Myocyte (in vitro differentiated cells): ENCODE measurements around the gene HCN2. TPM values are rescaled to one million over a fixed set of nuclear protein-coding genes. Genes with fewer than 3 reads are reported as not detected.
"Not testable (repeated sequence)": the region's sequence is repeated elsewhere in the genome, so short reads cannot be mapped to it uniquely, and the experiment has no call there.

ENCODE experiments used
- DNase-seq: peaks from one replicate; pipeline ENCODE4 v3.0.0-alpha.2; 2012; ENCODE audit warnings: low read depth
- total RNA-seq: library from RNA; depleted of rRNA; stranded (reverse); fragments of >200 nt; gene quantifications from 2 replicates; pipeline ENCODE4 v1.2.3, GENCODE V29; 2014

The HCN2 gene
- total RNA-seq, 1 donor from 2014 or later = 2.9 TPM

- no peak for DNase-seq
Measured at GRCh38 chr19:602391-603301, 13.0 kb downstream of the HCN2 start.

- DNase-seq = not testable (repeated sequence)
Measured at GRCh38 chr19:603302-603639, 13.6 kb downstream of the HCN2 start.

- DNase-seq = not testable (repeated sequence)
Measured at GRCh38 chr19:603779-604178, 14.1 kb downstream of the HCN2 start.

GRCh38 chr19:604355-604754, 14.7 kb downstream of the HCN2 start:
- DNase-seq = no peak

- DNase-seq = not testable (repeated sequence)
Measured at GRCh38 chr19:605061-605971, 15.6 kb downstream of the HCN2 start.

- peak; percentile 20 for DNase-seq
Measured at GRCh38 chr19:607301-608154, 17.8 kb downstream of the HCN2 start.

- no peak for DNase-seq
Measured at GRCh38 chr19:608155-609003, 18.7 kb downstream of the HCN2 start.

- peak; percentile 79 for DNase-seq
Measured at GRCh38 chr19:609004-609346, 19.3 kb downstream of the HCN2 start.

GRCh38 chr19:610071-610800, 20.6 kb downstream of the HCN2 start:
- peak; percentile 80 for DNase-seq

- peak; percentile 86 for DNase-seq
Measured at GRCh38 chr19:610801-611480, 21.3 kb downstream of the HCN2 start.

GRCh38 chr19:611481-611868, 21.8 kb downstream of the HCN2 start:
- DNase-seq = peak; percentile 82

- no peak for DNase-seq
Measured at GRCh38 chr19:612941-613340, 23.3 kb downstream of the HCN2 start.

- DNase-seq = no peak
Measured at GRCh38 chr19:613732-614567, 24.3 kb downstream of the HCN2 start.

- no peak for DNase-seq
Measured at GRCh38 chr19:615619-616018, 25.9 kb downstream of the HCN2 start.

GRCh38 chr19:616062-616700, 26.5 kb downstream of the HCN2 start:
- no peak for DNase-seq

- DNase-seq = no peak
Measured at GRCh38 chr19:616747-617526, 27.3 kb downstream of the HCN2 start.
